ENCODE measurements around the gene ATG7.

Gene ATG7

DNA sequence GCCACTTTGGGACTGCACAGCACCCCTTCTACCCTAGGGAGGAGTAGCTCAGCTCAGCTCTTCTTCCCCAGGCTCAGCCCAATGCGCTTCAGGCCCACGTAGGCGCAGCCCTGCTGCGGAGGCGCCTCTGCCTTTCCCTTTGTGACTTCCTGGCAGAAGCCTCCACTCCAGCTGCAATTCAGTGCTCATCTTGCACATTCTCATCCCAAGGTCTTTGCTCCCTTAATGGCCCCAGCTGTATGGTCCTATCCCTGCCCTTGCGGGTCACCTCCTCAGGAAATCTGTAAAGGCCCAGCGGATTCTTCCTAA lies 262.6 kb downstream of the ATG7 start:
- Histone ChIP-seq H3K4me3 (ENCODE audit: low read depth in 1 of 2, low read length in 2 of 2) (no peak overlapping the region), H3K27ac (ENCODE audit: low read depth, low read length) (no peak overlapping the region), H3K36me3 (ENCODE audit: insufficient read depth, low read length) (no peaks in the 10 kb centered on the region), H3K4me1 (ENCODE audit: insufficient read depth, low read length) (peaks cover 9% of the 10 kb centered on the region), H3K9me3 (ENCODE audit: low read length) (no peaks in the 10 kb centered on the region), H3K27me3 (ENCODE audit: control insufficient read depth in 1 of 2, insufficient read depth in 2 of 2, low read length in 2 of 2) (no peaks in the 10 kb centered on the region), H3K9ac (ENCODE audit: low read length) (no peak overlapping the region)

DNA sequence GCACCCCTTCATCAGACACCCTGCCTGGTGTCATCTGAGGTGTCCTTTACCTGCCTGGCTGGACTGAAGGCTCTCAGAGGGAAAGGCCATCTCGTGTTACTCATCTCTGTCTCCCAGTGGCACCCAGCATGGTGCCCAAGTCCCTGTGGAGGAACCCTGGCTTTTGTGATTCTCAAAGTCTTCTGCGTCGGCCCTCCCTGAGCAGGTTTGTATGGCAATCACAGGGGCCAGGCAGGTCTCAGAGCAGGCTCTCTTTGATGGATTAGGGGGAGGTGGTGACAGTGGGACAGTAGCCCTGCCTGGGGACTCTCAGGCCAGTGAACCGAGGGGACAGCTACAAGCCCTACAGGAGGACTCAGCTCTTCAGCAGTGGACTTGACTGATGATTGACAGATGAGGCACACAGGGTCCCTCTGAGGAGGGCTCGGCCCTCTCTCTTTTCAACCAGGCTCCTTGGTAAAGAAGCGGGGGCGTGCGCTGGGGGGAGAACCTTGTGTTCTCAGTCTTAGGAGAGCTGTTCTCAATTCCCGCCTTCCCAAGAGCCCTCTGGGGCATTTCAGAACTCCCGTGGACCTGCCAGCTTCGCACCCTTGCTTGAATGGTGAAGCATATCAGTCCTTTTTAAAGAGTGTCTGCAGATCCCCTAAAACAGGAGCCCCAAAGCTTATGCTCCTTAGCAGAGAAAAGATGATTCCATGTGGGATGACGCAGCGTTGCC lies 263.2 kb downstream of the ATG7 start:
- no peaks in the 10 kb centered on the region for H3K9me3 ChIP-seq (ENCODE audit: low read length)
- H3K27me3 ChIP-seq (ENCODE audit: control insufficient read depth in 1 of 2, insufficient read depth in 2 of 2, low read length in 2 of 2), result no peaks in the 10 kb centered on the region
- no peak overlapping the region for H3K27ac ChIP-seq (ENCODE audit: low read depth, low read length)
- H3K9ac ChIP-seq (ENCODE audit: low read length), result no peak overlapping the region
- H3K36me3 ChIP-seq (ENCODE audit: insufficient read depth, low read length), result no peaks in the 10 kb centered on the region
- H3K4me3 ChIP-seq (ENCODE audit: low read depth in 1 of 2, low read length in 2 of 2), result no peak overlapping the region
- peaks cover 3% of the 10 kb centered on the region for H3K4me1 ChIP-seq (ENCODE audit: insufficient read depth, low read length)

- no peak overlapping the region for H3K9ac ChIP-seq (ENCODE audit: low read length)
- peaks cover 3% of the 10 kb centered on the region for H3K4me1 ChIP-seq (ENCODE audit: insufficient read depth, low read length)
- no peak overlapping the region for H3K27ac ChIP-seq (ENCODE audit: low read depth, low read length)
- no peaks in the 10 kb centered on the region for H3K36me3 ChIP-seq (ENCODE audit: insufficient read depth, low read length)
- H3K4me3 ChIP-seq (ENCODE audit: low read depth in 1 of 2, low read length in 2 of 2), result no peak overlapping the region
- H3K9me3 ChIP-seq (ENCODE audit: low read length), result no peaks in the 10 kb centered on the region
- no peaks in the 10 kb centered on the region for H3K27me3 ChIP-seq (ENCODE audit: control insufficient read depth in 1 of 2, insufficient read depth in 2 of 2, low read length in 2 of 2)
Observed at GRCh38 chr3:11536132-11536935, 264.1 kb downstream of the ATG7 start.

- Histone ChIP-seq H3K36me3 (ENCODE audit: insufficient read depth, low read length) (no peaks in the 10 kb centered on the region), H3K27me3 (ENCODE audit: control insufficient read depth in 1 of 2, insufficient read depth in 2 of 2, low read length in 2 of 2) (no peaks in the 10 kb centered on the region), H3K4me3 (ENCODE audit: low read depth in 1 of 2, low read length in 2 of 2) (no peak overlapping the region), H3K9ac (ENCODE audit: low read length) (no peak overlapping the region), H3K27ac (ENCODE audit: low read depth, low read length) (no peak overlapping the region), H3K4me1 (ENCODE audit: insufficient read depth, low read length) (peaks cover 10% of the 10 kb centered on the region), H3K9me3 (ENCODE audit: low read length) (no peaks in the 10 kb centered on the region)
Observed at GRCh38 chr3:11536936-11537612, 264.9 kb downstream of the ATG7 start.

GRCh38 chr3:11538581-11538980 lies 266.4 kb downstream of the ATG7 start:
- Histone ChIP-seq H3K4me1 (ENCODE audit: insufficient read depth, low read length) (peaks cover 14% of the 10 kb centered on the region), H3K9me3 (ENCODE audit: low read length) (no peaks in the 10 kb centered on the region), H3K27ac (ENCODE audit: low read depth, low read length) (no peak overlapping the region), H3K4me3 (ENCODE audit: low read depth in 1 of 2, low read length in 2 of 2) (no peak overlapping the region), H3K9ac (ENCODE audit: low read length) (no peak overlapping the region), H3K36me3 (ENCODE audit: insufficient read depth, low read length) (no peaks in the 10 kb centered on the region), H3K27me3 (ENCODE audit: control insufficient read depth in 1 of 2, insufficient read depth in 2 of 2, low read length in 2 of 2) (no peaks in the 10 kb centered on the region)

- Histone ChIP-seq H3K9me3 (ENCODE audit: low read length) (no peaks in the 10 kb centered on the region), H3K9ac (ENCODE audit: low read length) (no peak overlapping the region), H3K27me3 (ENCODE audit: control insufficient read depth in 1 of 2, insufficient read depth in 2 of 2, low read length in 2 of 2) (no peaks in the 10 kb centered on the region), H3K36me3 (ENCODE audit: insufficient read depth, low read length) (no peaks in the 10 kb centered on the region), H3K4me1 (ENCODE audit: insufficient read depth, low read length) (peaks cover 14% of the 10 kb centered on the region), H3K27ac (ENCODE audit: low read depth, low read length) (no peak overlapping the region), H3K4me3 (ENCODE audit: low read depth in 1 of 2, low read length in 2 of 2) (no peak overlapping the region)
Observed at GRCh38 chr3:11539218-11539617, 267.0 kb downstream of the ATG7 start.

GRCh38 chr3:11539677-11540076 lies 267.5 kb downstream of the ATG7 start:
- no peaks in the 10 kb centered on the region for H3K27me3 ChIP-seq (ENCODE audit: control insufficient read depth in 1 of 2, insufficient read depth in 2 of 2, low read length in 2 of 2)
- no peak overlapping the region for H3K4me3 ChIP-seq (ENCODE audit: low read depth in 1 of 2, low read length in 2 of 2)
- no peaks in the 10 kb centered on the region for H3K9me3 ChIP-seq (ENCODE audit: low read length)
- H3K9ac ChIP-seq (ENCODE audit: low read length), result no peak overlapping the region
- peaks cover 14% of the 10 kb centered on the region for H3K4me1 ChIP-seq (ENCODE audit: insufficient read depth, low read length)
- no peaks in the 10 kb centered on the region for H3K36me3 ChIP-seq (ENCODE audit: insufficient read depth, low read length)
- H3K27ac ChIP-seq (ENCODE audit: low read depth, low read length), result no peak overlapping the region

DNA sequence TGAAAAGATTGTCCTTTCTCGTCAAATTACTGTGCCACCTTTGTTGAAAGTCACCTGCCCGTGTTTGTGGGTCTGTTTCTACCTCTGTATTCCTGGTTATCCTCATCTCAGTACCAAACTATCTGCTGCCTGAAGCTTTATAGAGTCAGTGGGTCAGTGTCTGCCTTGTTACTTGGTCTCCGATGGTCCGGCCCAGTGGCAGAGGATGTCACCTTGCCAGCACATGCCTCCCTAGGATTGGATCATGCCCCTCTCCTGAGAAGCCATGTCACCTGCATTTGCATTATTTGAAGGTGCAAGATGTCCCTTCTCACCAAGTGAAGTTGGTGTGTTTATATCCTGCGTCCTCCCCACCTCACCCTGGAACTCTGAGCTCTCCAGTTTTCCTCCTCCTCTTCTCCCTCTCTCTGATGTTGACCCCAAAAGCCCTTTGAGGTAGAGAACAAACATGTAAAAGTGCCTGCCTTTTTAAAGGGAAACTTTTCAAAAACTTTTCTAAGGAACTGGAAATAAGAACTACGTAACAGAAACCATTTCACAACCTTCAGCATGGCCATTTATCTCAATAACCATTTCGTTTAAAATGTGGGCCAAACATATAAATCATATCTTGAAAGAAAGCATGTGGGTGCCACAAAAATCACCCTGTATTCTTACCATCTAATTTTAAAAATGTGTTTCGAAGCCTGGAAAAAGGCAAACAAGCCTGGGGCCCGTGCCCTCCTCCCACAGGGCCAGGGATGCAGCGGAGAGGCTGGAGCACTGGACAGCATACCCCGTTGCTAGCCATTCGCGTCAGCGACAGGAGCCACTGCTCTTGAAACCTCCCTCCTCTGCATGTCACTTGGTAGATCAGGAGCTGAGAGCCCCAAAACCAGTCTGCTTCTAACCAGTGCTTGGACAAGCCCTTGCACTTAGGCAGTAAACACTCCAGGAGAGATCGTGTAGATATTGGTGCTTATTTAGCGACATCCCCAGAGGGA lies 269.4 kb downstream of the ATG7 start:
- no peak overlapping the region for H3K27ac ChIP-seq (ENCODE audit: low read depth, low read length)
- H3K9me3 ChIP-seq (ENCODE audit: low read length), result no peaks in the 10 kb centered on the region
- peak overlapping the region in 1 of 2 donors; percentile 23 for H3K4me3 ChIP-seq (ENCODE audit: low read depth in 1 of 2, low read length in 2 of 2)
- H3K9ac ChIP-seq (ENCODE audit: low read length), result no peak overlapping the region
- H3K4me1 ChIP-seq (ENCODE audit: insufficient read depth, low read length), result peaks cover 14% of the 10 kb centered on the region
- no peaks in the 10 kb centered on the region for H3K27me3 ChIP-seq (ENCODE audit: control insufficient read depth in 1 of 2, insufficient read depth in 2 of 2, low read length in 2 of 2)
- no peaks in the 10 kb centered on the region for H3K36me3 ChIP-seq (ENCODE audit: insufficient read depth, low read length)

- Histone ChIP-seq H3K27ac (ENCODE audit: low read depth, low read length) (no peak overlapping the region), H3K4me3 (ENCODE audit: low read depth in 1 of 2, low read length in 2 of 2) (no peak overlapping the region), H3K9ac (ENCODE audit: low read length) (no peak overlapping the region), H3K9me3 (ENCODE audit: low read length) (no peaks in the 10 kb centered on the region), H3K36me3 (ENCODE audit: insufficient read depth, low read length) (no peaks in the 10 kb centered on the region), H3K27me3 (ENCODE audit: control insufficient read depth in 1 of 2, insufficient read depth in 2 of 2, low read length in 2 of 2) (no peaks in the 10 kb centered on the region), H3K4me1 (ENCODE audit: insufficient read depth, low read length) (peaks cover 14% of the 10 kb centered on the region)
Observed at GRCh38 chr3:11542551-11542950, 270.4 kb downstream of the ATG7 start.

DNA sequence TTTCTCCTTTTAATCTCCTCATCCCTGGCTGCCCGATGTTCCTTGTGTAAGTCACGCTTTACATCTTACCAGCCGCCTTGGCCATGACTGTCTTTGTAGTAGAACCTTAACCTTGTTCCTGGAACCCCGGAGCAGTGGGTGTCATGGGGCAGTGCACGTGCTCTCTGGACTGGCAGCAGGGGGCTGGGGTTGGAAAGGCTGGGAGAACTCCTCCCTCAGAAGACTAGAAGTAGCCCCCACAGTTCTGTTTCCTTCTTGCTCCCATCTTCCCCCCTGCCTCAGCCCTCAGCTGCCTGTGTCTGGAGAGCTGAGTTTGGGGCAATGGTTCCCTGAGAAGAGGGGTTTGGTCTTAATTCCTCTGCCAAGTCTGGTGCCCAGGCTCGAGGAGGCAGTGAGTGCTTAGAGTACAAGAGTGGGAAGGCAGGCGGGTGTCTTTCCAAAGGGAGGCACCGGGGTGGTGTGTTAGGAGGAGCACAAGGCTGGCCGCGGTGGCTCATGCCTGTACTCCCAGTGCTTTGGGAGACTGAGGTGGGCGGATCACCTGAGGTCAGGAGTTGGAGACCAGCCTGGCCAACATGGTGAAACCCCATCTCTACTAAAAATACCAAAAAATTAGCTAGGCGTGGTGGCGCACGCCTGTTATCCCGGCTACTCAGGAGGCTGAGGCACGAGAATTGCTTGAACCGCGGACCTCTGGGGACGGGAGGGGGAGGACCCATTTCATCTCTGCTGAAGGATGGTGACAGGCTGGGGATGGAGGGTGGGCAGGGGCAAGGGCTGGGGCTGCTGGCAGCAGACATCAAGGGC lies 271.1 kb downstream of the ATG7 start:
- no peak overlapping the region for H3K4me3 ChIP-seq (ENCODE audit: low read depth in 1 of 2, low read length in 2 of 2)
- H3K27ac ChIP-seq (ENCODE audit: low read depth, low read length), result no peak overlapping the region
- H3K27me3 ChIP-seq (ENCODE audit: control insufficient read depth in 1 of 2, insufficient read depth in 2 of 2, low read length in 2 of 2), result no peaks in the 10 kb centered on the region

More for the DNA sequence above, 271.1 kb downstream of the ATG7 start:
- no peaks in the 10 kb centered on the region for H3K9me3 ChIP-seq (ENCODE audit: low read length)
- H3K9ac ChIP-seq (ENCODE audit: low read length), result no peak overlapping the region
- H3K4me1 ChIP-seq (ENCODE audit: insufficient read depth, low read length), result peaks cover 14% of the 10 kb centered on the region
- H3K36me3 ChIP-seq (ENCODE audit: insufficient read depth, low read length), result no peaks in the 10 kb centered on the region
